Erythroblast (primary cell): Measurements from ENCODE around the gene SLAIN2.

Experiments used
- GATA1 ChIP-seq: IDR thresholded peaks from 2 replicates; pipeline ENCODE4 v1.6.1; 2011; ENCODE audit warnings: low read depth, mild to moderate bottlenecking, control low read depth, low read length, moderate library complexity
- POLR2A ChIP-seq: IDR thresholded peaks from 2 replicates; pipeline ENCODE4 v1.6.1; 2011; ENCODE audit warnings: mild to moderate bottlenecking, low read length

DNA sequence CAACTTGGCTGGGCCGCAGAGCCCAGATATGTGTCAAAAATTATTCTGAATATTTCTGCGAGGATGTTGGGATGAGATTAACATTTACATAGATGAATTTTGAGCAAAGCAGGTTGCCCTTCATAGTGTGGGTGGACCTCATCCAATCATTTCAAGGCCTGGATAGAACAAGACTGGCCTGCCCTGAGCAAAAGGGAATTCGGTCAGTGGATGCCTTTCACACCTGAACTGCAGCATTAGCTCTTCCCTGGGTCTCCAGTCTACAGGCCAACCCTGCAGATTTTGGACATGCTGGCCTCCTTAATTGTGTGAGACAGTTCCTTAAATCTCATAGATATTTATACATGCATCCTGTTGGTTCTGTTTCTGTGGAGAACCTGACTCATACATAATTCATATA is 109.4 kb downstream of the SLAIN2 start:
- TF ChIP-seq GATA1 = no peak
- TF ChIP-seq POLR2A = no peak
